RWPE2 (cell line): ENCODE results near the gene DYTN.
A peak's percentile ranks its signal among the peaks of the same experiment; 100 is the strongest.

Experiments used
- ATAC-seq: fragments of 200-7000 bp; cut with Tn5 transposase; 3 replicates; pipeline ENCODE4 v1.9.1; 2021; ENCODE audit warnings: low read depth
- DNase-seq: peaks from one replicate; pipeline ENCODE4 v3.0.0-alpha.2; 2020; ENCODE audit warnings: low spot score
- H3K27ac ChIP-seq: fragments of 450-650 bp; 2 replicates; pipeline ENCODE4 v1.5.1; 2017; ENCODE audit warnings: mild to moderate bottlenecking; ENCODE audit not compliant: poor library complexity, severe bottlenecking
- H3K27me3 ChIP-seq: fragments of 250-450 bp; sonication (Bioruptor Pico); 2 replicates; pipeline ENCODE4 v1.5.1; 2021; ENCODE audit warnings: mild to moderate bottlenecking, moderate library complexity; ENCODE audit not compliant: insufficient read depth, poor library complexity, severe bottlenecking
- H3K36me3 ChIP-seq: fragments of 250-450 bp; sonication (Bioruptor Pico); 2 replicates; pipeline ENCODE4 v1.5.1; 2020; ENCODE audit warnings: low read depth, mild to moderate bottlenecking, moderate library complexity
- H3K4me1 ChIP-seq: fragments of 250-450 bp; sonication (Bioruptor Pico); 2 replicates; pipeline ENCODE4 v1.5.1; 2021; ENCODE audit warnings: mild to moderate bottlenecking, moderate library complexity; ENCODE audit not compliant: insufficient read depth, poor library complexity, severe bottlenecking
- H3K4me3 ChIP-seq: fragments of 250-450 bp; sonication (Bioruptor Pico); 2 replicates; pipeline ENCODE4 v1.5.1; 2021; ENCODE audit warnings: mild to moderate bottlenecking, moderate library complexity; ENCODE audit not compliant: severe bottlenecking
- H3K9me3 ChIP-seq: fragments of 250-450 bp; sonication (Bioruptor Pico); 2 replicates; pipeline ENCODE4 v1.5.1; 2021; ENCODE audit warnings: mild to moderate bottlenecking, moderate library complexity; ENCODE audit not compliant: severe bottlenecking
- CTCF ChIP-seq: fragments of 450-650 bp; IDR thresholded peaks from one replicate; pipeline ENCODE4 v1.5.1; 2017; ENCODE audit warnings: mild to moderate bottlenecking, moderate library complexity; ENCODE audit not compliant: poor library complexity, severe bottlenecking

The DYTN gene

GRCh38 chr2:206698811-206699210 lies 19.4 kb downstream of the DYTN start:
- H3K4me1 ChIP-seq = no peaks in the 10 kb centered on the region
- TF ChIP-seq CTCF = no peak
- ATAC-seq (no peak), DNase-seq (no peak)
- H3K9me3 ChIP-seq = no peaks in the 10 kb centered on the region
- H3K4me3 ChIP-seq = no peak overlapping the region
- H3K27ac ChIP-seq = no peak overlapping the region
- no peaks in the 10 kb centered on the region for H3K36me3 ChIP-seq
- peaks cover 8% of the 10 kb centered on the region for H3K27me3 ChIP-seq

GRCh38 chr2:206696910-206697309 lies 21.3 kb downstream of the DYTN start:
- DNase-seq (no peak), ATAC-seq (no peak)
- Histone ChIP-seq H3K27ac (no peak overlapping the region), H3K36me3 (no peaks in the 10 kb centered on the region), H3K4me3 (no peak overlapping the region), H3K9me3 (no peaks in the 10 kb centered on the region), H3K4me1 (no peaks in the 10 kb centered on the region), H3K27me3 (peaks cover 4% of the 10 kb centered on the region)
- TF ChIP-seq CTCF = no peak

- Histone ChIP-seq H3K4me3 (no peak overlapping the region), H3K9me3 (no peaks in the 10 kb centered on the region), H3K27me3 (no peaks in the 10 kb centered on the region), H3K27ac (no peak overlapping the region), H3K36me3 (no peaks in the 10 kb centered on the region), H3K4me1 (no peaks in the 10 kb centered on the region)
- ATAC-seq (peak; percentile 66), DNase-seq (no peak)
- peak; percentile 77 for TF ChIP-seq CTCF
Measured at GRCh38 chr2:206693399-206694137, 24.6 kb downstream of the DYTN start.

- Histone ChIP-seq H3K27ac (no peak overlapping the region), H3K4me1 (no peaks in the 10 kb centered on the region), H3K4me3 (no peak overlapping the region), H3K9me3 (no peaks in the 10 kb centered on the region), H3K36me3 (no peaks in the 10 kb centered on the region), H3K27me3 (peaks cover 5% of the 10 kb centered on the region)
- ATAC-seq (no peak), DNase-seq (no peak)
- TF ChIP-seq CTCF = no peak
Measured at GRCh38 chr2:206692971-206693370, 25.2 kb downstream of the DYTN start.

- Histone ChIP-seq H3K4me3 (no peak overlapping the region), H3K27me3 (peaks cover 5% of the 10 kb centered on the region), H3K9me3 (no peaks in the 10 kb centered on the region), H3K4me1 (no peaks in the 10 kb centered on the region), H3K36me3 (no peaks in the 10 kb centered on the region), H3K27ac (no peak overlapping the region)
- DNase-seq = no peak
- no peak for TF ChIP-seq CTCF
- no peak for ATAC-seq
Measured at GRCh38 chr2:206688990-206689389, 29.2 kb downstream of the DYTN start.
